ENCODE data around the gene GRIK4.

Gene GRIK4

DNA sequence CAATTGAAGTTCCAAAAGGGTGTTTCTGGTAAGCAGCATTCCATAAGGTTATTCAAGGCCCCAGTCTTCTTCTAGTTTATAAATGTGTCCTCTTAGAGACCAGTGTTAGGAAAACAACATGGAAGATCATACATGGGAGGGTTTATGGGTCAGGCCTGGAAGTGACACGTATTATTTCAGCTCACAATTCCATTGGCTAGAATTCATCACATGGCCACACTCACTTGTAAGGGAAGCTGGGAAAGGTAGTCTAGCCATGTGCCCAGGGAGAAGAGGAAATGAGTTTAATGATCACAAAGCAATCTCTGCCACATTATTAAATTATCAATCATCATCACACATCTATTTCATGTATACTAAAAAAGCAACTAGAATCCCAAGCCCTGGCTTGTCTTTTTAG, 330.6 kb downstream of the GRIK4 start:
- DNase-seq (ENCODE audit: low spot score): no peak

DNA sequence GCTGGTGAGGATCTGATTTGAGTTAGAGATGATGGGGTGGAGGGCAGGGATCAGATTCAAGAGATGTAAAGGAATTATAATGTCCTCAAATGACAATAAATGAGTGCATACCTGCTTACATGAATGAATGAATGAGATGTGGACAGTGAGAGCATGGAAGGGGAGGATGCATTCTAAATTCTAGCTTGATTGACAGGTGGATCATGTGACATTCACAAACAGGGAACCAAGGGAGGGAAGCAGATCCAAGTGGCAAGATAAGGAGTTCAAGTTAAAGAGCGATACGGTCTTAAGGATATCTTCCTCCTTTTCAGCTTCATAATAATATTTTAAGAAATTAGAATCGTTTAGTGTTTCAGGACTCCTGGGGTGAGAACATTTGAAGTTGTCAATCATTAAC, 341.9 kb downstream of the GRIK4 start:
- DNase-seq (ENCODE audit: low spot score): no peak

GRCh38 chr11:120854988-120855387, 343.4 kb downstream of the GRIK4 start:
- DNase-seq (ENCODE audit: low spot score): no peak

GRCh38 chr11:120857508-120857907, 346.0 kb downstream of the GRIK4 start:
- no peak for DNase-seq (ENCODE audit: low spot score)

DNA sequence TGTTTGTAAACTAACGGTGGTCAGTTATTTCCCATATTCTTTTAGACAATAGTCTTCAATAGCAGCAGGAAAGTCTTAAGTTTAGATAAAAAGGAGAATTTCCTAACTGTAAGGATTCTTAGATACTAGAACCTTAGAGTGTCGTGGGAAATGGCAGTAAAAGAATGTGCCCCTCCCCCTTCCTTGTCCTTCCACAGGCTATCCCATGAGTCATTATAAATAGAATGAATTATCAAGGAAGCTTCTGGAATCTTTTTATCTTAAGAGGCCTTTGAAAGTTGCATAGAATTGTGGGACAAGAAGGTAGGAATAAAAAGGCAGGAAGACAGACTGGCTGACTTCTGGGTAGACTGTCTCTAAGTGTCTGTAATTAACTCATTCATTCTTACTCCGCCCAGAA, 347.2 kb downstream of the GRIK4 start:
- no peak for DNase-seq (ENCODE audit: low spot score)

- DNase-seq (ENCODE audit: low spot score): no peak
Measured at GRCh38 chr11:120859552-120860295, 348.2 kb downstream of the GRIK4 start.

- DNase-seq (ENCODE audit: low spot score): no peak
Measured at GRCh38 chr11:120863359-120863758, 351.8 kb downstream of the GRIK4 start.

DNA sequence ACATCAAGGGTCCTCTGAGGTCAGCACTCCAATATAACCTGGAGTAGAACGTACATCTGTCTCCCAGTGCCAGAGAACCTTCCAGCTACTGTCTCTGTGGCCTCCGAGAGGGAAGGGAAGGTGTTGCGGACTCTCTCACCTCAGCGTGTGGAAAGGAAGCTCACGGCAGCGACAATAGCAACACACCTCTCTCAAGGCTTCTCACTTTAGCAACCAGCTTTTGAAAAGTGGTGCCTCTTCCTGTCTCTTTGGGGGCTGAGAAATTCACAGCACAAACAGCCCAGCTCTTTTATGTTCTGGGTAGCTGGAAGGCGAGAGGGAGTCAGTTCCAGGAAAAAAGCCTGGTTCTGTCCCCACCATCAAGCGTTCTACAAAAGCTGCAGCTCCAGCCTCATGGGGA, 355.5 kb downstream of the GRIK4 start:
- DNase-seq (ENCODE audit: low spot score): no peak

DNA sequence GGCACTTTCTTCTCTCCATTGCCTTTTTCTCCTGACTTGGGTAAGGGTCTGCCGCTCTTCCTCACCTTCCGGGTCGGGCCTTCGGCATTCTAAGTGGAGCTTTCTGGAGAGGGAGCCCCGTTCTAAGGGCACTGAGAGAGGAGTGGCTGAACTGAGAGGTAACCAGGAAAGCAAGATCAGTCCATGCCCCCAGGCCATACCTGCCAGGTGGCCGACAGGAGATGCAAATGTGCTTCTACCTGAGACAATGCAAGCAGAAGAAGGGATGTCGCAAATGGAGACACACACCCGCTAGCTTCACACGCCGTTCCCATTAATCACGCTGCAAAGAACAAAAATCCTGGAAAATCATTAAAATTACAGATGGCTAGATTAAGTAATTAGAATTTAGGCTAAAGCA, 356.0 kb downstream of the GRIK4 start:
- DNase-seq (ENCODE audit: low spot score): no peak

GRCh38 chr11:120867988-120868387, 356.4 kb downstream of the GRIK4 start:
- no peak for DNase-seq (ENCODE audit: low spot score)

DNA sequence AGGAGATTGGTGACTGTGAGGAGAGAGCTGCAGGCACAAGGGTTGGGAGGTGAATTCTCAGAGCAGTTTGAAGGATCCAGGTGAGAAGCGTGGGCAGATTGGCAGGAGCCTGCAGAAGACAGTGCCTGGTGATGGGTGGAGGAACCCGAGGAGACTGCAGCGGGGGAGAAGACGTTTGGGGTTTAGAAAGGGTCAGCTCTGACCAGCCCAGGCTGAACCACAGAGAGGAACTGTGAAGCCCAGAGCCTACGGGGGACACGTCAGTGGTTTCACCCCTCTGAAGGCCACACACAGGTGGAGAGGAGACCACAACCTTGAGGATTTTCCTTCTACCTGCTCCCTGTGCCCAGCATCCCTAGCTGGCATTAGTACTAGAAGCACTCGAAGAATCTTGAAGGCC, 357.5 kb downstream of the GRIK4 start:
- DNase-seq (ENCODE audit: low spot score): no peak

DNA sequence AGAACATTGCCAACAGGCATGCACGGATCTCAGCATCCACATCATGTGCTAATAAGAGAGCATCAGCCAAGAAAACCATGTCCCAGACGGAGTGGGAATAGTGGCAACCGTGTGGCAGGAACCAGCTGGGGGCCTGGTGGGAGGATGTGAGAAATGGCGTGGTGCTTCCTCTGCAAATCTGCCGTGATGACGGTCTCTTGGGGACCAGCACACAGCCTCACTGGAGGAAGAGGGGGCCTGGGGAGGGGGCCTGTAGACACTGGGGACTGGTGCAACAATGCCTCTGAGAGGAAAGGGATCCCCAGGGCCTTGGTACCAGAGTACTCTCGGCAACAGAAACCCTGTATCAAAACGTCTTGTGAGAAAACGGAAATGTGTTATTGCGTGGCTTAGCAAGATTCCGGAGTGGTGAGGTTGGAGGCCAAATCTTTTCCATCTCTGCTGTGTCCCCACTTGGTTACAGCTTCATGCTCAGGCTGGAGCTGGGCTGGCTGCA, 358.0 kb downstream of the GRIK4 start:
- DNase-seq (ENCODE audit: low spot score): no peak

DNA sequence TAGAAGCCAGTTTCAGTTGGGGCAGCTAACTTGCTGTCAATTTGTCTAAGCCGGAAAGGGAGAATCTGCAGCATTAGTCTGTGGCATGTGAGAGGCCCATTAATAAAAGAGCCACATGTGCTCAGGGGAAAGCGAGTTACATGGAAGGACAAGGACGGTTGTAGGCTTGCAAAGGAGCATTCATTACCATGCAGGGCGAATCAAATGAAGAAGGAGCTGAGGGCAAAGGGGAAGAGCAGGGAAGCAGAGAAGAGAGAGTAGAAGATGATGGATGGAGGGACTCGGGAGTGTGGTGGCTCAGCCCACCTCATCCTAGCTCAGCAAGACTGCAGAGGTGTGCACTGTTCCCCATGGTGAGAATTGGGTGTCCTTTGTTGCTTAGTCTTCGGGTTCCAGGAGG, 359.6 kb downstream of the GRIK4 start:
- DNase-seq (ENCODE audit: low spot score): no peak

DNA sequence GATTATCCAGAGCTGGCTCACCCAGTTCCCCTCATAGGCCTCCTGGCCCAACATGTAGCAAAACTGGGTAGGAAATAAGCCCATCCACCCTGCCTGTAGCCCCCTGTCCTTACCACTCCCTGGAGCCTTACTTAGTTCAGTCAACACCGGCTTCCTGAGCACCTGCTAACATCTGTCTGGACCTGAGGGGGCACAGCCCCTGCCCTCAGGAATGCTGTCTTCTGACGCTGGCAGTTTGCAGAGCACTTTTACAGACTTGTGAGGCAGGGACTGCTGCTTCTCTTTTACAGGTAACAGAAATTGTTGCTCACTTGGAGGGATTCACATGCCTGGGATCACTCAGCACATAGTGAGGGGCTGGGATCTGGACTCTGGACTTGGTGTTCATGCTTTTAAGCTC, 360.4 kb downstream of the GRIK4 start:
- no peak for DNase-seq (ENCODE audit: low spot score)

DNA sequence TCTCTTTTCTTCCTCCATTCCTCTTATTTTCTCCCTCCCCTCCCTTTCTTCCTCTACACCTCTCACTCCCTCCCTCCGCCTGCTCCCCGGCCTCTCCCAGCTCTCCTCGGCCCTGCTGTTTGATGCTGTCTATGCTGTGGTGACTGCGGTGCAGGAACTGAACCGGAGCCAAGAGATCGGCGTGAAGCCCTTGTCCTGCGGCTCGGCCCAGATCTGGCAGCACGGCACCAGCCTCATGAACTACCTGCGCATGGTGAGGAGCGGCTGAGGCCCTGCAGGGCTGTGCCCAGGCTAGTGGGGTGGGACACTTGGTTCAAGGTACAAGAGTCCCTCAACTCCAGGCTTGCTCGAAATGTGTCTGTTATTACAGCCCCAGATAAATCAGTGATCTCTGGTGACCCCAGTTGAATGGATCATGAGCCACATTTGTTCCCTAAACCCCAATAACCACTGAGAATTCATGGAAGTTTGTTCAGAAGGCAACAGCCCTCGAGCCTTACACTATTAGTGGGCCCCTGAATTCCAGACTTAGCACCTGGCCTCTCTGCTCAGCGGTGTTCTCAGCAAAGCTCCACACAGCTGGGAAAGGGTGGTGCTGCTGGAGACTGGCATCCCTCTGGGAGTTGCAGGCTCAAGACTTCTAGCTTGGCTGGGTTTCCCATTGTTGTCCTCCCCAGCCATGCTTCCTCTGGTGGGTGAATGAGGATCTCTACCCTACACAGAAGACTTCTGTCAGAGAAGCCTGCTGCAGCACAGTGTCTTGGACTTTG, 362.6 kb downstream of the GRIK4 start:
- no peak for DNase-seq (ENCODE audit: low spot score)

GRCh38 chr11:120875986-120876385, 364.4 kb downstream of the GRIK4 start:
- DNase-seq (ENCODE audit: low spot score): no peak

- DNase-seq (ENCODE audit: low spot score): no peak
Measured at GRCh38 chr11:120877746-120878365, 366.3 kb downstream of the GRIK4 start.

DNA sequence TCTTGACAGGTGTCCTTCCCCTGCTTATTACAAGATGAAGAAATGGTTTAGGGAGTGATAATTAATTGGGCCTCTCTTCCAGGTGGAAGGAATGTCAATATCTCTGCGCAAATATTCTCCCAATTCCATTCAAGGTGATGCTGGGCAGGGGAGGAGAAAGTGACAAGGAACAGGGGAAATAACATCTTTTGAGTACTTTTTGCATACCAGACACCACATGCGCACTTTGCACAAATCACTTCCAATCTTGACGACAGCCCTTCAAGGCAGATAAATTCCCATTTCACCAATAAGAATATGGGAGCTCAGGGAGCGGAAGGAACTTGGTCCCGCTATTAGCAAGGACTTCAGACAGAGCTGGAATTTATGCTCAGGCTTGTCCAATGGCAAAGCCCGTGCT, 367.2 kb downstream of the GRIK4 start:
- DNase-seq (ENCODE audit: low spot score): no peak

GRCh38 chr11:120880498-120881175, 369.1 kb downstream of the GRIK4 start:
- DNase-seq (ENCODE audit: low spot score): no peak

- no peak for DNase-seq (ENCODE audit: low spot score)
Measured at GRCh38 chr11:120881596-120881995, 370.0 kb downstream of the GRIK4 start.

DNA sequence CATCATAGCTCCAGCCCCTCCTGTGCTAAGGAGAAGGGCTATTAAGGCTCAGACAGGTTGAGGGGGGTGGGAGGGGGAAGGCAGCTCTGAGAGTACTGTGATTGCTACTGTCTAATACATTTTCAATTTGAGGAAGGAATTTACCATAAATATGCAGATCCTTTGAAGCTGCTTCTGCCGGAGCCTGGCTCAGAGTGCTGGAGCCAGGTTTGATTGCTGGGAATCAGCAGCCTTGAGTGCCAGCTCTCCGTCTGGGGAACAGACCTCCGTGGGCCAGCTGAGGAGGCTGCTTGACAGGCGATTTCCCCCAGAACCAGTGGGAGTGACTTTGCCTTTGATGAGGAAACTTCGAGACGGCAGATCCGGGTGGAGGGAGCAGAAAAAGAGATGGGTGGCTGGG, 370.6 kb downstream of the GRIK4 start:
- DNase-seq (ENCODE audit: low spot score): no peak

GRCh38 chr11:120883404-120884080, 372.0 kb downstream of the GRIK4 start:
- no peak for DNase-seq (ENCODE audit: low spot score)

All from CD4-positive, alpha-beta T cell treated with Interleukin-2 at 100 ng/mL for 4 hours (primary cell).